GM21737 (cell line): Measurements from ENCODE around the gene HMG20B.

Source experiments
- ATAC-seq: cut with Tn5 transposase; IDR thresholded peaks from one replicate; pipeline ENCODE4 v1.9.1; 2021; ENCODE audit warnings: mild to moderate bottlenecking, moderate library complexity; ENCODE audit not compliant: unreplicated experiment

Gene HMG20B

DNA sequence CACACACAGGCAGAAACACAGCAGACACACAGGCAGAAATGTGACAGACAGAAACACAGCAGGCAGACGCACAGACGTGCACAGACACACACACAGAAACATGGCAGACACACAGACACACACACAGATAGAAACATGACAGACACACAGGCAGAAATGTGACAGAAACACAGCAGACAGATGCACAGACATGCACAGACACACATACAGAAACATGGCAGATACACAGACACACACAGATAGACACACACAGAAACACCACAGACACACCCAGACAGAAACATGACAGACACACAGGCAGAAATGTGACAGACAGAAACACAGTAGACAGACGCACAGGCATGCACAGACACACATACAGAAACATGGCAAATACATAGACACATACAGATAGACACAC is 32.6 kb downstream of the HMG20B start:
- no peak for ATAC-seq

GRCh38 chr19:3605770-3606169 is 33.0 kb downstream of the HMG20B start:
- no peak for ATAC-seq

DNA sequence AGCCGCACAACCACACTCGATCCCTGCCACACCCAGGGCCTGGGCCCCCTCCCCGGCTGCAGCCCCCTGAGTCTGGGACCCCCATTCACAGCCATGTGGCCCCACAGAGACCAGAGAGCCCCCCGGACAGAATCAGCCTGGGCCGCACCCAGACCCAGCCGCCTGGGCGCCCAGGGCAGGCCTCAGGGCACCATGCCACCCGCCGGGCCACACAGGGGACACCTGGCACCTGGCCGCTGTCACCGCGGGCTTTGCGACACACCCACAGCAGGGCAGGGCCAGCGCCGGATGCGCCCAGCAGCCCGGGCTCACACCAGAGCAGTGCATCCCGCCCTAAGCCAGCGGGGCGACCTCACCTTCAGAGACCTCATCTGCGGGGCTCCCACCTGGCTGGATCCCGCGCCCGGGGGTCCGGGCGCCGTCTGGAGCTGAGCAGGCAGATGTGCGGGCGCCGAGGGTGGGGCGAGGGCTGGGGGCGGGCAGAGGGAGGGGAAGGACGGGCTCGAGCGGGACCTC is 33.5 kb downstream of the HMG20B start:
- ATAC-seq = no peak

DNA sequence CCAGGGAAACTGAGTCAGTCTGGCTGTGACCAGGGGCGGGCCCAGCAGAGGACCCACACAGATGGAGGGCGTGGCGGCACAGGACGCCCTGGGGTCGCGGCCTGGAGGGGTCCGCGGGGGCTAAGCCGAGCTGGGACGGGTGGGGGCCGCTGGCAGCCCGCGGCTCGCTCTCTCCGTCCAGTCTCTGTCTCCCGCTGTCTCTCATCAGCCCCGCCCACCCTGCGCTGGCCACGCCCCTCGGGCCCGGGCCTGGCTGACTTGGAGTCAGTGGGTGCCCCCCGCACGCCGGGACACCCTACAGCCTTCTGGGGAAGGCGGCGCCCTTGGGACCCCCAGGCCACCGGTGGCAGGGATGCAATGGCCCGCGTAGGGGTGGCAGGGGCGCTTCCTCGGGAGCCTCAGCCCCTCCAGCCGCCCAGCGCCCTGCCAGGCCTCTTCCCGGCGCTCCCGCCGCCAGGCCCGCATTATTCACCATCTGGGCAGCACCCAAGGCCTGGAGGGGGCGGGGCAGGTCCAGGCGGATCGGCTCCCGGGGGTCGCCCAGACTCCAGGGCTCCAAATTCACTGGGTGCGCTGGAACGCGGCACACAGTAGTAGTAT is 34.0 kb downstream of the HMG20B start, which contains the start of gene TBXA2R:
Gene TBXA2R (minus strand): TSS at position 186 of the 600 bp plus-strand sequence. CDS start 6,241 bp downstream, outside the sequence.
- ATAC-seq = no peak

DNA sequence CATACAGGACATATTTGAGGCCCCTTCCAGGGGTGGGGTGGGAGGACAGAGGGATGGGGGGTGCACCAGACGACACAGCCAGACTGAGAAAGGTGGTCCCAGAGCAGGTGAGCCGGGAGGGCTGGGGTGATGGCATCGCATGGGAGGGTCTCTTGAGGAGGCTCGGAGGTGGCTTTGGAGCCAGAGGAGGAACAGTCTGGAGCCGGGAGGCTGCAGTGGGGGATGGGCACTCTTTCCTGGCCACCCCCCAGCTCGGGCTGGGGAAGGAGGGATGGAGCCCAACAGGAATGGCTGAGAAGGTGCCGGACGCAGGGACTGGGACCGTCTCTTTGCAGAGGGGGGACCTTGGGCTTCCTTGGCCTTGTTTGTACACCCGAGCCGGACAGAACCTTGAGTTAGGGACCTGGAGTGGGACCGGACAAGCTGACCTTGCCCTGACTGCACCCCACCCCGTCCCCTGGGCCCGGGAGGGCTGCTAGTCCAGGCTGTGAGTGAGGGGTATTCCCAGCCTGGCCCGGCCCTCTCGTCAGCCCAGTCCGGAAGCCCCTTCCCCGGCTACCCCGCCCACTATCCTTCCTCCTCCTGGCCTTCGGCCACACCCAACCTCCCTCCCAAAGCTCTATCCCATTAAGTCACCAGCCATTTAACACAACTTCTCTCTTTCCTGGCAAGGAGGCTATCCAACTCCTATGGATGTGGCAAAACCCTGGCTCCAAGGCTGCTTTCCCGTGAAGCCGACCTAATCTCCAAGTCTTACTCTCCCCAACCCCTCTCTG is 34.7 kb downstream of the HMG20B start:
- ATAC-seq = no peak

GRCh38 chr19:3608079-3608641 is 35.4 kb downstream of the HMG20B start:
- ATAC-seq = no peak

DNA sequence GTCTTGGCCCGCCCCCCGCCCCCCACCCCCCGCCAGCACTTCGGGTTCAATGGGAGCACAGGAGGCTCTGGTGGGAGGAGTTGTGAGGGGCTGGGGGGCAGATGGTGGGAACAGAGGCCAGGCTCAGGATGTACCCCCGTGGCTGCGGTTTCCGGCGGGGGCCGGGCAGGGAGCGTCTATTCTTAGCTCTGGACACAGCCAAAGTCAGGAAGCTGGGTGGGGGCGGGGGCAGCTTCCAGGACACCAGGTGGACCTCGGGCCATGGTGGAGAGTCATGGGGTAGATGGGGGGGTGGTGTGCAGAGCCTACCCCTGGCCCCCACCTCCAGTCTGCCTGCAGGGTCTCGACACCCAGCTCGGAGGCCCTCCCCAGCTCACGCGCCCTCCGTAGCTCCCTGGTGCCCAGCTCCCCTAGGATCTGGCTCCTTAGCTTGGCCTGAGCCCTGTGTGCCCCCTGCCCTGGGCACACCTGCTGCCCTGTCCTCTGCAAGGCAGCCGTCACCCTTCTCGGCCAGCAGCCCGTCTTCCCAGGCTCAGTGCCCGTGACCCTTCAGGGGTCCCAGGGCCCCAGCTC is 36.1 kb downstream of the HMG20B start:
- ATAC-seq = no peak

DNA sequence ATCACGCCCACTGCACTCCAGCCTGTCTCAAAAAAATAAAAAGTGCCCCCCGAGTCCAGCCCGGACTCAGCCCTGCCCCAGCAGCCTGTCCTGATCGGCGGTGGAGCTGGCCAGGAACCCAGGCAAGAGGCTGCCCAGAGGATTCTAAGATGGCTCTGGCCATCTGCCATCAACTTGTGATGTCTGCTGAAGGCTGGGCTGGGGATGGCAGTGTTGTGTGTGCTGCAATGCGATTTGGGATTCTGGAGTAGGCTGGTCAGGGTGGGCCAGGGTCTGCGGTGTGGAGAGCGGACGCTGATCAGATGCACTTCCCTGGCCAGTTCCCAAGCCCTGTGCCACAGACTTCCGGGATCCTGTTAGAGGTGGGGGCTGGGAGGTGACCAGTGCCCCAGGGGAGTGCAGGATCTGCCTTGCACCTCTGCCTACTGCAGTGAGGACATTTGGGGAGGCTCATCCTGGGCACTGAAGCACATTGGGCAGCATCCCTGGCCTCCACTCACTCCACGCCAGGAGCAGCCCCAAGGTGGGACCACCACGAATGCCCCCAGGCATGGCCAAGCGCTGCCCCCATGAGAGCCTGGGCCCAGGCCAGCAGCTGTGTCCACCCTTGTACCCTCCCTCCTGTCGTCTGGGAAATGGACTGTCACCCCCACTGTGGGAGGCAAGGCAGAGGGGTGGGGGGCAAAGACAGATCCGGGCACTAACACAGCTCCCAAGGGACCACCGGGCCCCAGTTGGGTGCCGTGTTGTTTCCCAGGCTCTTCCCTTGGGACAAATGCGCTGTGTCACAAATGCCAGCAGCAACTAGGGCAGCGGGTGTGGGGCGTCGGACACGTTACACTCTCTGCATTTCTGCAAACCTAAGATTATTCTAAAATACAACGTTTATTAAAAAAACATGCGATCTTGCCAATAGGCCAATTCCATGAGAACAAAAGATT is 37.3 kb downstream of the HMG20B start:
- ATAC-seq = no peak

- ATAC-seq = no peak
Observed at GRCh38 chr19:3610745-3611717, 38.3 kb downstream of the HMG20B start.

GRCh38 chr19:3611841-3612240 is 39.1 kb downstream of the HMG20B start:
- no peak for ATAC-seq

GRCh38 chr19:3612330-3612729 is 39.6 kb downstream of the HMG20B start:
- ATAC-seq = no peak

DNA sequence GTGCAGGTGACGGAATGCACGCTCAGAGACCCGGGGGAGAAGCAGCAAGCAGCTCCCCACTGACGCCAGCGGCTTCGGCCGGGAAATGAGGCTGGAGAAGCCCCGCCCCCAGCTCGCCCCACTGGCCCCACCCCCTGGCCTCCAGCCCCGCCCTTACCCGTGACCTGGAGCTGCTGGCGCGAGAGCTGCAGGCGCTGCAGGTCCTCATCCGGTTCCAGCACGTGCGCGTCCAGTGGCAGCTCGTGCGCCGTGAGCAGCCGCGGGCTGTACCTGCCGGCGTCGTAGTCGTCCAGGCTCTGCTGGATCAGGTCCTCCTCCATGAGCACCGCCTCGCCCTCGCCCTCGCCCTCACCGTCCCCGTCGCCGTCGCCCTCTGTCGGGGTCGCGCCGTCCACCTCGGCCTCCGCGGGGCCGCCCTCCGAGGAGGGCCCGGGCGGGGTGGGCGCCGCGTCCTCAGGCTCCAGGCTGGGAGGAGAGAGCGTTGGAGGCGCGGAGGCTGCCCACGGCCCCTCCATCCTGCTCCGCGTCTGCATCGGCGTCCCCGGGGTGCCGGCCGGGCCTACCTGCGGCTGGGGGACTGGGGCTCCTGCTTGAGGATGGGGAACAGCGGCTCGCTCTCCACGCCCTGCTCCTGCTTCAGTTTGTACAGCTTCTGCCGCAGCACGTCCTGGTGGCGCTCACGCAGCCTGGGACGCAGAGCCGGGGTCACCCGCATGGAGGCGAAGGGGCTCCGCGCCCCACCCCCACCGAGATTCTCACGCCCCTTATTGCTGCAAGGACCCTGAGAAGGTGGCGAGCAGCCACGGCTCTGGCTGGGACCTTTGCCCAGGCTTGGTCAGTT is 40.4 kb downstream of the HMG20B start:
- no peak for ATAC-seq

DNA sequence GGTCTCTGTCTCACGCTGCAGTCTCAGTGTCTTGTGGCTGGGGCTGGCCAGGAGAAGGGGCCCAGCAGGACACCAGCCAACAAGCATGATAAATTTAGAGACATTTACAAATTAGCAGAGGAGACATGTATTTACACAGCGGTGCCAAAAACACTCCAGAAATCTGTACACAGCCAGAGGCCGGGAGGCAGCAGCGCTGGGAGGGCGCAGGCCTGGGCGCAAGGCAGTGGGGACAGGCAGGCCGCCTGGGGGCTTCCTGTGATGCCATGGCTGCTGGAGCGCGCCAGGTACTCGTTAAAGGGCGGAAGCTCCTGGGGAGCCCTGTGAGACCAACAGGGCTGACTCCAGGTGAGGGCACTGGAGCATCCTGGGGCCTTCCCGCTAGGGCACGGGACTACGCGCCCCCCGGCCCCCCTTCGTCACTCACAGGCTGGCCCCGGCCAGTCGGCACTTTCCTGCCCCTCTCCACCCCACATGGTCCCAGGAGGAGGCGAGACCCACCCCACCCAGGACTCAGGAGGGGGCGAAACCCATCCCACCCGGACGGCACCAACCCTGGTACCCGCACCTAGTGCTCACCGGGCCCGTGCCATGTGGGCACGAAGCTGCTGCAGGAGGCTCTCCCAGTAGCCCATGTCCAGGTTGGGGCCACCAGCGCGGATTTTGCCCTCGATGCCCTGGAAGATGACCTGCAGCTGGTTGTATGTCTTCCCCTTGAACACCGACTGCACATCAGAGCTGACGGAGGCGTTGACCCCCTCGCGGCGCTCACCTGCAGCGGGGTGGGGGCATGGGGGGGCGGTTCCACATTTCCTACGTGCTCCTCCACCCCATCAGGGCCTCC is 41.3 kb downstream of the HMG20B start:
- no peak for ATAC-seq

DNA sequence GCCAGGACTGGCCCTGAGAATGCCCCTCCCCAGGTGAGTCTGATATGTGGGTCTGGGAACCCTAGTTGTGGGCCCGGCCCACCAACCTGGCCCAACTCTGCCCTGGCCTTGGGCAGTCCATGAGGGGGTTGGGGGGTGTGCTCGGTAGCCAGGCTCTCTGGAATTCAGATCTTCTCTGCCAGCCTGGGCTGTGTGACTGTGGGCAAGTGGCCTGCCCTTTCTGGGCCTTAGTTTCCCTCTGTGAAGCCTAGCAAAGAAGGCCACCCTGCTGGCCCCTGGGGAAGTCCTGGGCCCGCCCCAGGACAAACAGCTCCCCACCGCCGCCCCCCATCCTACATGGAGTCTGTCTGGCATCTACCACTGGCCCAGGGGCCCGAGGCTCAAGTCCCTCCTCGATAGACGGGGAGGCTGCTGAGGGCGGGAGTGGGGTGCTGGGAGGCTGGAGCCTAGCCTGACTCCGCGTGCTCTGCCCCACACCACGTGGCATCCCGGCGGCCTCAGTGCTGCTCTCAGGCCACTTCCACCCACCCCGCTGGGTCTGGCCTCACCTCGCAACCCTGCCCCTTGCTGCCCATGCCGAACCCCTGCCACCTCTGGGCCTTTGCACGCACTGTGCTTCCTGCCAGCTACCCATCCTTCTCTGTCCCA is 42.2 kb downstream of the HMG20B start:
- no peak for ATAC-seq

- no peak for ATAC-seq
Observed at GRCh38 chr19:3615524-3616135, 42.9 kb downstream of the HMG20B start.

DNA sequence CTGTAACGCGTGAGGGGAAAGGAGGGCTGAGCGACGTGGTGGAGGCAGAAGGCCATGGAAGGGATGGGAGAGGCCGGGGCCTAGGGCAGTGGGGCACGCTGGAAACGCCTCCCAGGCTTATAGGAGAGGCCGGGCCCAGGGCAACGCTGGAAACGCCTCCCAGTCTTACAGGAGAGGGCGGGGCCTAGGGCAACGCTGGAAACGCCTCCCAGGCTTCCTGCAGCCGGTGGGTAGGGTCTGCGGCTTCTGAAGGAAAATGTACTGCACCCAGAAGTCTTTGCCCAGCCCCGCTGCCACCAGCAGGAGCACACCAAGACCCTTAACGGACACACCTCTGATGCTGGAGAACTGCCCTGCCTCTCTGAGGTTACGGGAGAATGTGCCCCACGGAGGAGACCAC is 44.7 kb downstream of the HMG20B start:
- ATAC-seq = no peak
